HepG2 (cell line): ENCODE results near the gene TP73. TPM values are rescaled to one million over a fixed set of nuclear protein-coding genes. Genes with fewer than 3 reads are reported as not detected.

Experiments used
- AGO2 ChIP-seq: fragments of 200-400 bp; formaldehyde crosslinking; optimal IDR thresholded peaks from 2 replicates; pipeline ENCODE3; 2017; ENCODE audit warnings: mild to moderate bottlenecking, low read depth, low read length, moderate library complexity
- AKAP8 ChIP-seq: sonication (generic); formaldehyde crosslinking; IDR thresholded peaks from 2 replicates; pipeline ENCODE4 v1.5.1; 2020; ENCODE audit warnings: mild to moderate bottlenecking, missing genetic modification reagents
- CBX2 ChIP-seq, 2 experiments: fragments of 200-600 bp in 1 of 2; sonication (generic); formaldehyde crosslinking in 1 of 2; IDR thresholded peaks; 2 replicates each; pipeline versions ENCODE4 v1.7.0 to v1.8.1; 2018 to 2022; ENCODE audit warnings: low read depth in 2 of 2, low read length in 1 of 2, mild to moderate bottlenecking in 1 of 2, missing genetic modification reagents in 1 of 2
- CSRNP1 ChIP-seq: sonication (generic); formaldehyde crosslinking; IDR thresholded peaks from 2 replicates; pipeline ENCODE4 v1.8.1; 2023; ENCODE audit warnings: mild to moderate bottlenecking, missing genetic modification reagents
- DPF2 ChIP-seq: sonication (generic); formaldehyde crosslinking; IDR thresholded peaks from 2 replicates; pipeline ENCODE4 v1.4.0; 2020; ENCODE audit warnings: mild to moderate bottlenecking, low read depth, missing genetic modification reagents, borderline replicate concordance
- ERF ChIP-seq: IDR thresholded peaks from 2 replicates; pipeline ENCODE4 v1.6.1; 2018; ENCODE audit warnings: missing biosample characterization, missing genetic modification reagents
- GRHL1 ChIP-seq: sonication (generic); formaldehyde crosslinking; conservative IDR thresholded peaks from 2 replicates; pipeline ENCODE4 v1.8.0; 2022; ENCODE audit warnings: missing genetic modification reagents
- HNF4A ChIP-seq: sonication (generic); formaldehyde crosslinking; IDR thresholded peaks from 2 replicates; pipeline ENCODE4 v1.4.0; 2020; ENCODE audit warnings: missing genetic modification reagents
- RNF219 ChIP-seq: sonication (generic); formaldehyde crosslinking; IDR thresholded peaks from 2 replicates; pipeline ENCODE4 v1.5.0; 2020; ENCODE audit warnings: mild to moderate bottlenecking, missing genetic modification reagents
- SRSF1 ChIP-seq: fragments of 200-400 bp; formaldehyde crosslinking; optimal IDR thresholded peaks from 2 replicates; pipeline ENCODE3; 2017; ENCODE audit warnings: mild to moderate bottlenecking, low read depth, low read length, moderate library complexity
- TEF ChIP-seq: sonication (generic); formaldehyde crosslinking; IDR thresholded peaks from 2 replicates; pipeline ENCODE4 v1.5.0; 2020; ENCODE audit warnings: missing genetic modification reagents
- THAP7 ChIP-seq: sonication (generic); formaldehyde crosslinking; IDR thresholded peaks from 2 replicates; pipeline ENCODE4 v1.8.1; 2023; ENCODE audit warnings: mild to moderate bottlenecking, missing genetic modification reagents
- ZHX1 ChIP-seq: sonication (generic); formaldehyde crosslinking; IDR thresholded peaks from 2 replicates; pipeline ENCODE4 v1.8.1; 2022; ENCODE audit warnings: low read depth, mild to moderate bottlenecking, missing genetic modification reagents
- ZNF503 ChIP-seq: sonication (generic); formaldehyde crosslinking; IDR thresholded peaks from 2 replicates; pipeline ENCODE4 v1.4.0; 2020; ENCODE audit warnings: missing genetic modification reagents
- ZSCAN25 ChIP-seq: sonication (generic); formaldehyde crosslinking; IDR thresholded peaks from 2 replicates; pipeline ENCODE4 v1.8.0; 2022; ENCODE audit warnings: mild to moderate bottlenecking, missing genetic modification reagents
- polyA plus RNA-seq, 8 experiments: library from polyadenylated mRNA; depleted of rRNA in 3 of 8; stranded (reverse) in 7 of 8; unstranded in 1 of 8; fragments of >200 nt; fragmentation: Illumina TruSeq in 4 of 8; extraction: Trizol in 4 of 8; gene quantifications; 2 replicates each; pipeline versions ENCODE4 v1.2.1 to v1.2.3, GENCODE V29; 2011 to 2016; ENCODE audit warnings: low read depth in 4 of 8, missing spikeins in 1 of 8, mixed read lengths in 1 of 8; ENCODE audit not compliant: insufficient read depth in 1 of 8
- total RNA-seq, 5 experiments: library from RNA; depleted of rRNA; stranded (reverse); fragments of >200 nt; fragmentation: Illumina TruSeq; extraction: Trizol; gene quantifications; 2 replicates each; pipeline ENCODE4 v1.2.3, GENCODE V29; 2016; ENCODE audit warnings: low read depth in 1 of 5

Gene TP73
- total and polyA plus RNA-seq, 2 of the 13 experiments (the other 11 are each of a cell fraction or from before 2014, with no cell fraction given) = 0.49 to 1.1 TPM

GRCh38 chr1:3774276-3774945, 122.1 kb downstream of the TP73 start (continued):
- TF ChIP-seq ZNF503 (CRISPR knock-in tag) = no peak
- TF ChIP-seq THAP7 = no peak
- TF ChIP-seq GRHL1 (CRISPR knock-in tag) = no peak
- TF ChIP-seq AGO2 = peak; percentile 63
- 0 out of 2 replicates have a peak, but pooled peaks have one; percentile 32 for TF ChIP-seq CSRNP1
- no peak for TF ChIP-seq RNF219
- 0 out of 2 replicates have a peak, but pooled peaks have one; percentile 20 for TF ChIP-seq ZSCAN25
- TF ChIP-seq ZHX1 (CRISPR knock-in tag) = peak; percentile 47; the same call in 1 of the 2 replicates
- no peak for TF ChIP-seq TEF (CRISPR knock-in tag)
- TF ChIP-seq SRSF1 = peak; percentile 66
- TF ChIP-seq ERF (CRISPR knock-in tag) = no peak
- TF ChIP-seq AKAP8 (CRISPR knock-in tag) = 0 out of 2 replicates have a peak, but pooled peaks have one; percentile 18
- TF ChIP-seq DPF2 (CRISPR knock-in tag) = no peak
- TF ChIP-seq HNF4A = 0 out of 2 replicates have a peak, but pooled peaks have one; percentile 6
- TF ChIP-seq CBX2 (IDR thresholded peaks at IDR 0.05; ENCODE audit: low read depth, low read length) = no peak
- no peak for TF ChIP-seq CBX2 (CRISPR knock-in tag; IDR thresholded peaks at IDR 0.05; ENCODE audit: low read depth)
